NCI-H128 (cell line): ENCODE results near the gene MLF2.
"Not testable (repeated sequence)": the region's sequence is repeated elsewhere in the genome, so short reads cannot be mapped to it uniquely, and the experiment has no call there.

Experiments used
- DNase-seq: peaks from one replicate; lab custom pipeline; 2025; ENCODE audit not compliant: unreplicated experiment; lab: John Stamatoyannopoulos, UW

MLF2 gene

DNA sequence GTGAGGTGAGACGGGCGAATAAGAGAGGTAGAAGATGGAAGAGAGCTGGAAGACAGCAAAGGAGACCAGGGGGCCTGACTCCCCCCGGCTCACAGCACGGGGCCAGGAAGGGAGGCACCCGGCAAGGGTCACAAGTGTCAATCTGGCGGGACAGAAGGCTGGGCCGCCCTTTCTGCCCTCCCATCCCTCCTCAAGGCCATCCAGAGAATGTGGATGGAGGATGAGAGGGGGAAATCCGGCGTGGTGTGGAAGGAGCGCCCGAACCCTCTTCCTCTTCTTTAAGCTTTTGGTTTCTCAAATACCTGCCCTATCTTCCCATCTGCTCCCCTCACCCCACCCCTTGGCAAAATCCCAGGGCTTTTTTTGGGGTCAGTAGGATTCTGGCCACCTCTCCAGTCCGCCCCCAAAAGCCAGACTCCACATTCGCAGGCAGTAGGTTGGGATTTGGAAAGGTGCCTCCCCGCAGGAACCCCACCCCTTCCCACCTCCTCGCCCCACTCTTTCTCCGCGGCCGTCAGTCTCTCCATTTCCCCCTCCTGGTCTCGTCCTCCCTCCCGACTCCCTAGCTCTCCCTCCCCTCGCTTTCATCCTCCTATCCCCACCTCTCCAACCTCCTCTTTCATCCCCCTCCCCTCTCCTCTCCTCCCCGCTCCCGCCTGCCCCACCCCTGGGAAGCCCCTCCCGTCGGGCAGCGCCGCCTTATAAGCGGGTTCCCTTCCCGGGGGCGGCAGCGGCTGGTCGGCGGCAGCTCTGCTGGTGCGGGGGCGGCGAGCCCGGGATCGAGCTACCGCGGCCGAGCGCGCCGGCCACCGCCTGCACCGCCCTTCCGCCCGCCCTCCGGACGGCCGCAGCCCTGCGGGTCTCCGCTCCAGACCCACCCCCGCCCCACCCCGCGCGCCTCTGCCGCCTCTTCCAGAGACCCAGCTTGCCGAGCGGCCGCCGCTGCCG lies 13.0 kb upstream of the MLF2 start, which contains the start of gene PTMS:
PTMS (plus strand) TSS at position 730 of the 948 bp plus-strand sequence. CDS start 343 bp downstream, outside the sequence.
- peak; percentile 89 for DNase-seq

DNA sequence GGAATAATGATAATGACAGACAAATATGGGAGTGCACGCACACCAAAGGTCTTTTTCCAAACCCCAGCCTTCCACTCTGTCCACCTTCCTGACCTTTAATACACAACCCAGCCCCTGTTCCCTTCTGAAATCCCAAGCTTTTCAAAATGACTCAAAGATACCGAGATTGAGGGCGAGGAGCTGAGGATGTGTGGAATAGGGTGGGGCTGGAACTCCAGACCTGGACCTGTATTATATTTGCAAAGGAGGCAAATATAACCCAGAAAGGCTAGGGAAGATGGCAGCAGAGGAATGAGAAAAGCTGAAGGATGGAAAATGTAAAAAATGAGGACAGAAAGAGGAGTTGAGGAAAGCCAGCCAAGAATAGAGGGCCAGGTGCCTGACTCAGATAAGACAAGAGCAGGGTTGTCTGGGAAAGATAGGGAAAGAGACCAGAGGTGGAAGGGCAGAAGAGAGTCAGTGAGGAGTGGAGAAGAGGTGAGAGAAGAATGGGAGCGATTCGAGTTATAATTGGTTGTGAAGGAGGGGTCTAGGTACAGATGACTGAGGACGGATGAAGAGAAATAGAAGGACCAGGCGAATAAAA lies 12.2 kb upstream of the MLF2 start:
- no peak for DNase-seq

DNA sequence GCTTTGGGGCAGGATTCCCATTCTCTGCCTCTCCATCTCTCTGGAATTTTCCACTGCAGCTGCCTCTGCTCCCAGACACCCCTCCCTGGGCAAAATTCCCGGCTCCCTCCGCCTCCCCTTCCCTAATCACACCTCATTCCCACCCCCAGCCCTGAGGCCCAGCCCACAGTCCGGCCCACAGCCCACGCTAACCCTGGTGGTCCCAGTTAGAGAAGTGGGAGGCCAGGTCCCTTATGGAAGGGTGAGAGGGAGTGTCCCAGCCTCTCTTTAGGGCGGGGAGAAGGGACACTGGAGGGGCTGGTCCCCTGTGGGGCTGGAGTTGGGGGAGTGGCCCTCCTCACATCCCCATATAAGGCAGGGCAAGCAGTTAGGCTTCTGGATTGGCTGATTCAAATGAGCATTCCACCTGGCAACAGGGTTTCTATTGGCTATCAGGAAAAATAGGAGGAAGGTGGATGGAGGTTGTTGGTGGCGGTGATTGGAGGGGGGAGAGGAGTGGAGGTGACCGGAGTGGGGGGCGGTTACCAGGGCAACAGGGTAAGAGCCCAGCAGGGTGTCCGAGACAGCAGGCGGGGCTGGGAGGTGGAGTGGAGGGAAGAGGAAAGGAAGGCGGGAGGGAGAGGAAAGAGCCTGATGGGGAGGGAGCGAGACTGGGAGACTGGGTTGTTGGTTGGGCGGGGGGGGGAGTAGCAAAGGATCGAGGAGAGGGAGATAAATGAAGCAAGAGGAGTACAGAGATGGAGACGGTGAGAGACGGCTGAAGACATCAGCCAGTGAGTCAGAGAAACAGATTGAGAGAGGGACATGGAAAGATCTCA lies 11.3 kb upstream of the MLF2 start:
- peak; percentile 93 for DNase-seq

DNA sequence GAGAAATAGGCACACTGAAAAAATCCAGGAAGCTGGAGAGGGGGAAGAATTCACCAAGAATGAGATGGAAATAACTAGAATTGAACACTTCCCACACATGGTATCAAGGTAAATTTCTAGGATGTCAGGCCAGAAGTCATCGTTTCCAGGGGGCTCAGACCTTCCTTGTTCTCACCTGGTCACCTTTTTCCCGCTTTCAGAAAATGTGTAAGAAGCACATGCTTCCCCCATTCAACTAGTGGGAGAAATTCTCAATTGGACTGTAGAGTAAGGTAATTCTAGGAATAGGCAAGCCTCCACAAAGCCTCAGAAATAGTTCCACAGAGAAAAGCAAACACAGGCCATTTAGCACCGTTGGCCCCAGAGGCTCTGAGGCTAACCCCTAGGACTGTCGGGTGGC lies 10.4 kb upstream of the MLF2 start:
- no peak for DNase-seq

DNA sequence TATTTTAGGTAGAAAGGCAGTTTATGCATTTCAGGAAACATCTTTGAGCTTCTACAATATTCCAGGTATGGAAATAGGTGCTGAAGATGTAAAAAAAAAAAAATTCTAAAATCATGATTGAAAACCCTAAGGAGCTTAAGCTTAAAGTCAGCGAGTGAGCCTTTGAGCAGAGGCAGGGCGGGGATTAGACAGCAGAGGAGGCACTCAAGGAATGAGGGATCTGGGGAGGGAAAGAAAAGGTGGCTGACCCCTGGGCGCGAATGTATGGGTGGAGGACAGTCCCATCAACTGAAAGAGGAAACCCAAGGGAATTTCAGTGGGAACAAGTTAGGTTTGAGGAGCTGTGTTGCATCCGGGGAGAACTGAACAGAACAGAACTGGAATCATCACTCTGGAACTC lies 6.8 kb upstream of the MLF2 start:
- DNase-seq: no peak

DNA sequence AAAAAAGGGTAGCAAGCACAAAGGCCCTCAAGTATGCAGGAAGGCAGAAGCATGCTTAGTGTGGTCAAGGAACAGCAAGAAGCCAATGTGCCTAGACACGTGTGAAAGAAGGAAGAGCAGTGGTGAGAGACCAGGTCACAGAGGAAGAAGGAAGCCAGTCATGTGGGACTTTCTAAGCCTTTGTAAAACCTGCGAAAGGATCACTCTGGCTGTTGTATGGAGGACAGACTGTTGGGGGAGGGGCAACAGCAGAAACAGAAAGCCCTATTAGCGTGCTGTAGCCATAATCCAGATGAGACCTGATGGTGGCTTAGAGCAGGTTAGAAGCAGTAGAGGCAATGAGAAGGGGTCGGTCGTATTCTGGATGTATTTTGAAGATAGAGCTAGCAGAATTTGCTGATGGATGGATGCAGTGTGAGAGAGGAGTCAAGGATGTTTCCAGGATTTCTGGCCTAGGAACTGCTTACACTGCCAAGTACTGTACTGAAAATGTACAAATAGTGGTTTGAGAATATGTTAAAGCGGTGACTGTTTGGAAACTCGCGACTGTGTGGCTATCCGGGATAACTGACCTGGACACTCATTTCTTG lies 5.7 kb upstream of the MLF2 start:
- DNase-seq: no peak

DNA sequence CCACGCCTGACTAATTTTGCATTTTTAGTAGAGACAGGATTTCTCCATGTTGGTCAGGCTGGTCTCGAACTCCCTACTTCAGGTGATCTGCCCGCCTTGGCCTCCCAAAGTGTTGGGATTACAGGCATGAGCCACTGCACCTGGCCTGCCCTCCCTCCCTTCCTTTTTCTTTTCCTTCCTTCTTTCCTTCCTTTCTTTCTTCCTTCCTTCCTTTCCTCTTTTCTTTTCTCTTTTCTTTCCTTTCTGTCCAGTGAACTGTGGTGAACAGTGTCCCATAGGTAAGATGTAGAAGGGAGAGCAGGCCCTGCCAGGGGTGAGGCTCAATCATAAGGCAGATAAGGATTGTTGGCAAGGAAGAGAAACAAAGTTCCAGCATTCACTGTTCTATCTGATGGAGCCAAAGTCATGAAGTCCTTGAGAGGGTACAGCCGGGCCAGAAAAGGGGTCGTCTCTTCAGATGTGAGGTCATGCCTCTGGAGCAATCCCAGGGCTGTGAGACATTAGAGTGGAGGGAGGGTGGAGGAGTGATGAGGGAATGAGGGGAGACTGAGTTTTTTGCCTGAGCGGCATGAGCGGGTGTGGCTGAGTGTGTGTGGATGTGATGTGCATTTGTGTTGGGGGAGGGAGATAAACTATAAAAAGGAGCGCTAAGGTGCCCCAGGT lies 4.2 kb upstream of the MLF2 start:
- no peak for DNase-seq

DNA sequence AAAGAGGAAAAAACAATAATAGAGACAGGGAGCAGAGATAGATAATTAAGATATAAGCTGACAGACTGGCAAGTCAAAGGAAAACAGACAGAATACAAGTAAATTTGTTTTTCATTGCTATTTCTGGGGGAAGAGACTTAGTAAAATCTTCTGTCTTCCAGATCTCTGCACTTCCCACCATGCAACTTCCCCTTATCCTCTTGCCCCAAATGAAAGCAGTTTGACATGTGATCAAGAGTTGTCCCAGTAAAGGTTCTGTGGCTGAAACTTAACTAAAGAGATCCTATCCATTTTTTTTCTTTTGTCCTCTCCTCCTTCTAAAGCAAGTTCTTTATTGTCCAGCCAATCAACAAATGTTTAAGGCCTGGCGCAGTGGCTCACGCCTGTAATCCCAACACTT lies 1.5 kb upstream of the MLF2 start:
- no peak for DNase-seq

DNA sequence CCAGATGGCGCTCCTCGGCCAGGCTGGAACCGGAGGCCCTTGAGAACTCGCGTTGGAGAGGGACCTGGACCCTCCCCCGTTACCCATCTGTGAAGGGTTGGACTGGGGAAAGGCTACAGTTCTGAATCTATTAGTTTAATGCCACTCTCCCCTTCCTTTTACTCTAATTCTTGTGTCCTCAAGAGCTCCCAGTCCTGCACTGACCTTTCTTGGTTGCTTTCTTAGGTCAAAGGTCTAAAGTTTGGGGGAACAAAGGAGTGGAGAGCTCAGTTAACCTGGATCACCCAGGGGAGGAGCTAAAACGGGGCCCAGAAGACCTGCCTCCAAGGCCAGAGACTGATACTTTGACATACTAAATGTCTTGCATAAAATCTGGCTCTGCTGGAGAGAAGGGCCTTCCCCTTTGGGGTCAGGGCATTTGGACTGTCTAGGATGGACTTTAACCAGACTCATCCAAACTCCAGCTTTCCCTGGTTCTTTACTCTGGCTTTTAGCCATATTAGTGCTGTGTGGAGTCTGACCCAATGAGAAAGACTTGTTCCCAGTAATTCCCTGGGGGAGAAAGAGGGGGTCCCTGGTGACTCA lies 923 bp upstream of the MLF2 start:
- no peak for DNase-seq

DNA sequence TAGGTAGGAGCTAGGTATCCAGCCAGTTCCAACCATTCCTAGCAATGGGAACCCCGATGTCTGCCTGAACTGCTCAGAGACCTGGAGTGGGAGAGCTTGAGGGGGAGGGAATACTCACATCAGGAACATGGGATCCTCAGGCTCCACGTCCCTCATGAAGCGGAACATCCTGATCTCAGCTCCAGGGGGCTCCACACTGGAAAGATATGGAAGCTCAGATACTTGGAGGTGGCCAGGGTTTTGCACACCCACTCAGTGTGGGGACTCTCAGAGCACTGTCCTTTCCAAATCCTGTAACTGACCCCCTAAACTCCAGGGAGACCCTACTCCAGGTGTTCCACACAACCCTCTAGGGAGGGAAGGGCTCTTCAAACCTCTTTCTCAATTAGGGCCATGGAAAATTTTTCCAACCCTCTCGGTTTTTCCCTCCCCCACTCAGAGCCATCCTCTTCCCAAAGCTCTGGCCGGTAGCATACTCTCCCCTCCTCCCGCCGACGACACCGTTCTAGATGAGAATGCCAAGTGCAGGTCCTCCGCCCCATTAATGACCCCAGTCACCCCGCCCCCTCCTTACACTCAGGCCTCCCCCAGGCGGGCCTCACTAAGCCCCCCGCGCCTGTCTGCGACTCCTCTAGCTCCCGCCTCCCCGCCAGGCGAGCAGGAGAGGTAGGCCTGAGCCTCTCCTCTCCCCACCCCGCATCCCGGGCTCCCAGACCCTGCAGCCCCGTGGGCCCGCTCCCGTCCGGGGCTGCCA lies 597 bp downstream of the MLF2 start:
- DNase-seq: no peak

DNA sequence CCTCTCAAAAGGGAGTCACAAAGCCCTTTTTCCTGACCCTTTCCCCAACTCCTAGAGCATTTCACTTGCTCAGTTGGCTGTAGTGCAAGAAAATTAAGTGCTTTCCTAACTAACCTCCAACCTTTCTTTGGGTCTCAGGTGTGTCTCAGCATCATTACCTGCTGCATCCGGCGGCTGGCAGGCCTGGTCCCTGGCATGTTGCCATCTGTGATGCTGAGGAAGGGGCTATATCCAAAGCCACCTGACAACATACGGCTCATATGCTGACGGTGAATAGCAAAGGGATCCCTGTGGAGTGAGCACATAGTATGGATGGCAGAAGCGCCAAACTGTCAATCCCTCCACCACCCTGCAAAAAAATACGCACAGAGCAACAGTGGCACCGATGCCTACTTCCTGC lies 1.2 kb downstream of the MLF2 start:
- DNase-seq: no peak

DNA sequence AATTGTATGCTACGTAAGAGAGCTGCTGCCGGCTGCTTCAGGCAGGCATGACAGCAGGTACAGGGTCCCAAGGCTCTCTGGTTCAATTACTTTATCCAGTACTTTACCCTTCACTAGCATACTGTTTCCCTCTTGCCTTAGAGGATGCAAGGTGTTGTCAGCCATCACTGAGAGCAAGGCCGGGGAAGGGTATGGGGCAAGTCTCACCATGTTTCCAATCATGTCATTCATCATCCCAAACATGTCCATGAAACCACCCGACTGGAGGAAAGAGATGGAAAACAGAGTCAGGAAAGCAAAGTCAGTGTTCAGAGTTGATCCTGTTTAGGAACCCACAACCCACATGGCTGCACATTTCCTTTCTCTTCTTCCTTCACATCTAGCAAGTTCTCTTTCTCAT lies 2.4 kb downstream of the MLF2 start:
- no peak for DNase-seq

DNA sequence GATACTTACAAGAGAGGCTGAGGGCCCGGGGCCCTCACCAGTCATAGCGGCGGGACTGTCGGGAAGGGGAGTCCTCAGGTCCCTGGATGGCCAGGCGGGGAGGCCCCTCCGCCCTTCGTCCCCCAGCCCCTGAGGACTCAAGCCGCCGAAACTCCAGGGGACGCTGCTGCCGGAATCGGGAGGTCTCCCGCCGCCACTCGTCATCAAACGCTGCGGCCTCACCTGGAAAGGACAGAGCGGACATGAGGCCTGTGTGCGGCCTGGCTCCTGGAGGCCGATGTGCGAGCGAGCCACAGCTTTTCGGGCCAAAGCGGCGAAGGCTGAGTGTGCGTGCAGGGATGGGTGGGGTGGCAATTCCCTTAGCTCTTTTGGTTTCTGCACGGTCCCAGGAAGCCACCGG lies 4.2 kb downstream of the MLF2 start:
- DNase-seq: no peak

DNA sequence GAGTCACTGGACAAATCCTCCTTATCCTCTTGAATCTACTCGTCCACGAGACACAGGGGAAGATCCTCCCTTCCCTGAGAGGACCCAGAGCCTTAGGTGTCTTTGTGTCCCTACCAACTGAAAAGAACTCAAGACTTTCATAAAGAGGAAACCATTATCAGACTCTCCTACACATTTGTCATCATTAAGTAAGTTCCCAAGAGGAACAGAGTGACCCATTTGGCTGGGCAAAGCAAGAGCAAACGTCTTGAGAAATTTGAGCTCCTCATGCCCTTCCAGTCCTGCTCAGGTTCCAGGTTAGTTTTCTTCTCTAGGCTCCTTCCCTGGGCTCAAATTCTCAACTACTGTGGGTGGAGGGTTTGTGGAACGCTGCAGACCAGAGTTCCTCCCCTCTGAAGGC lies 5.7 kb downstream of the MLF2 start:
- no peak for DNase-seq

DNA sequence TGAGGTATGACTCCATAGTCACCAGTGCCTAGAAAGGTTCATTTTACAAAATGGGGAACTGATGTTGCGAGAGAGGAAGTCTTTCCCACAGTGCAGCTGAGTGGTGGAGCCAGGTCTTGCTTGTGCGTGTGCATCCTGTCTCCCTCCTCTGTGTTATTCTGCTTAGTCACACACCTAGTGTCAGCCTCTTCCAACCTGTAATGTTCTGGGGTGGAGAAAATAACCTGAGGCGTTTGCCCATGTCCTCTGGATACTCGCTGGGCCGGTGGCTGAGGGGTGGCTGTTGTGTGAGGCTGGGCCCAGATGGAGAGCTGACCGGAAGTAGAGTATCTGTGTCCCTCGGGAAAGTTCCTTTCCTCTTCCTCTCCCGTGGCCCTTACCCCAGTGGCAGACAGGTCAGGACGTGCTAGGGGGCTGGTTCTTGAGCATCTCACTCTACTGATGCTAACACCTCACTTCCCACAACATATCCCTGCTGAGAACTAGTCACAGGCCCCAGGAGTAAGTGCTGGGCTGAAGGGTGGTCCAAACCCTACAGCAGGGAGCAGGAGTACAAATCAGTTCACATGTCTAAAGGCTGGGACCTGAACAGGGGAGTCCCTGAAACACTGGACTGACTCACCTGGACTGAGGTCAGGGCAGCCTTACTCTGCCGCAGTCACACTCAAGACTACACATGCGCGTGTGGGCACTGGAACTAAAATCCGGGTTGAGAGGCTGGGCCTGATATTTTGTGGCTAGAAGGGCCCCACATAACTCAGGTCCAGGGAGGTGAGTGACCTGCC lies 7.0 kb downstream of the MLF2 start:
- no peak for DNase-seq

DNA sequence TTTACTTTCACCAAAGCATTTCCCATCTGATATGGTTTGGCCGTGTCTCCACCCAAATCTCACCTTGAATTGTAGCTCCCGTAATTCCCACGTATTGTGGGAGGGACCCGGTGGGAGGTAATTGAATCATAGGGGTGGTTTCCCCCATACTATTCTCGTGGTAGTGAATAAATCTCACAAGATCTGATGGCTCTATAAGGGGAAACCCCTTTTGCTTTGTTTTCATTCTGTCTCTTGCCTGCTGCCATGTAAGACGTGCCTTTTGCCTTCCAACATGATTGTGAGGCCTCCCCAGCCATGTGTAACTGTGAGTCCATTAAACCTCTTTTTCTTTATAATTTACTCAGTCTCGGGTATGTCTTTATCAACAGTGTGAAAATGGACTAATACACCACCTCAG lies 9.6 kb downstream of the MLF2 start:
- not testable (repeated sequence) for DNase-seq

DNA sequence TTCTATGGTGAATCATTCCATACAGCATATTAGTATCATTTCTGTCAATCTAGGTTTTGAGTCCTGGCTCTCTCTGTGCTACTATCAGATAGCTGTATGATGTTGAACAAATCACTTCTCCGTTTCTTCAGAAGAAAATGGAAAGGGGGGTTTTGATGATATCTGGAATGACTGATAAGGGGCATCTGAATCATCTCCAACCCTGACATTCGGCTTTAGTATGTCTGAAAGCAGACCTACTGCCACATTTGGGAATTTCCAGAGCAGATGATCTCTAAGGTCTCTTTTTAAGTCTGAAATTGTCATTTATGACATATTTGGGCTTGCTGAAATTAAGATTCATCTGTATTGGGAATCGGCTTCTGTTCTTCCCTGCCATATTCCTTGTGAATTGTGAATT lies 10.1 kb downstream of the MLF2 start:
- DNase-seq: no peak

DNA sequence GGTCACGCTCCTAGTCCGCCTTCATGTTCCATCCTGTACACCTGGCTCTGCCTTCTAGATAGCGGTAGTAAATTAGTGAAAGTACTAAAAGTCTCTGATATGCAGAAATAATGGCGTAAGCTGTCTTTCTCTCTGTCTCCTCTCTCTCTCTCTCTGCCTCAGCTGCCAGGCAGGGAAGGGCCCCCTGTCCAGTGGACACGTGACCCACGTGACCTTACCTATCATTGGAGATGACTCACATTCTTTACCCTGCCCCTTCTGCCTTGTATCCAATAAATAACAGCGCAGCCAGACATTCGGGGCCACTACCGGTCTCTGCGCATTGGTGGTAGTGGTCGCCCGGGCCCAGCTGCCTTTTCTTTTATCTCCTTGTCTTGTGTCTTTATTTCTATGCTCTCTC lies 10.9 kb downstream of the MLF2 start:
- DNase-seq: not testable (repeated sequence)

DNA sequence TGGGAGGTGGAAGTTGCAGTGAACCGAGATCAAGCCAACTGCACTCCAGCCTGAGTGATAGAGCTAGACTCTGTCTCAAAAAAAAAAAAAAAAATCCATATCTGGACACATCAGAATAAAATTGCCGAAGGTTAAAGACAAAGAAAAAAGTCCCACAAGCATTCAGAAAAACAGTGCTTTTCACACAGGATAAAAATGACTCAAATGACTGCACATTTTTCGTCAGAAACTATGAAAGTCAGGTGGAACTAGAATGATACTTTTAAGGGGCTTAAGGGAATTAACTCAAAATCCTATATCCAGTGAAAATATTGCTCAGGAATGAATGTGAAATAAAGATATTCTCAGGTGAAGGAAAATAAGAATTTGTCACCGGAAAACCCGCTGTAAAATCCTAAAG lies 16.2 kb downstream of the MLF2 start:
- DNase-seq: no peak
